DND-41 (cell line): ENCODE measurements around the gene PRXL2B.

Source experiments
- ATAC-seq: fragments of 200-7000 bp; cut with Tn5 transposase; 3 replicates; pipeline ENCODE4 v1.9.1; 2021; ENCODE audit warnings: low read depth; ENCODE audit not compliant: insufficient read depth
- DNase-seq: peaks from one replicate; pipeline ENCODE4 v3.0.0-alpha.2; 2020
- H2AFZ ChIP-seq: 2 replicates; pipeline ENCODE4 v1.6.0; 2012; ENCODE audit warnings: low read depth, low read length
- H3K27ac ChIP-seq: 2 replicates; pipeline ENCODE4 v1.5.1; 2012; ENCODE audit warnings: low read length, inconsistent platforms
- H3K27me3 ChIP-seq: fragments of 200-600 bp; sonication (generic); 2 replicates; pipeline ENCODE4 v1.6.0; 2012; ENCODE audit warnings: low read length, mild to moderate bottlenecking, inconsistent platforms; ENCODE audit not compliant: insufficient read depth, poor library complexity
- H3K36me3 ChIP-seq: 2 replicates; pipeline ENCODE4 v1.5.1; 2012; ENCODE audit warnings: low read length, inconsistent platforms; ENCODE audit not compliant: insufficient read depth
- H3K4me1 ChIP-seq: 2 replicates; pipeline ENCODE4 v1.5.1; 2012; ENCODE audit warnings: mild to moderate bottlenecking, low read length; ENCODE audit not compliant: insufficient read depth
- H3K4me2 ChIP-seq: 2 replicates; pipeline ENCODE4 v1.6.0; 2012; ENCODE audit warnings: mild to moderate bottlenecking, moderate library complexity, low read length, inconsistent platforms; ENCODE audit not compliant: insufficient read depth
- H3K4me3 ChIP-seq, 2 experiments: fragments of 200-600 bp in 1 of 2; shearing (Covaris generic) in 1 of 2; 2 replicates each; pipeline ENCODE4 v1.5.1; 2012 to 2016; ENCODE audit warnings: inconsistent platforms in 2 of 2, low read length in 2 of 2, mild to moderate bottlenecking in 2 of 2, low read depth in 1 of 2, moderate library complexity in 1 of 2
- H3K79me2 ChIP-seq: 2 replicates; pipeline ENCODE4 v1.6.0; 2012; ENCODE audit warnings: low read length, inconsistent platforms; ENCODE audit not compliant: insufficient read depth
- H3K9ac ChIP-seq: 2 replicates; pipeline ENCODE4 v1.6.0; 2012; ENCODE audit warnings: low read depth, mild to moderate bottlenecking, inconsistent platforms, low read length, moderate library complexity
- H3K9me3 ChIP-seq: 2 replicates; pipeline ENCODE4 v1.5.1; 2012; ENCODE audit warnings: low read length, moderate library complexity, mild to moderate bottlenecking, inconsistent platforms; ENCODE audit not compliant: insufficient read depth, severe bottlenecking
- H4K20me1 ChIP-seq: 2 replicates; pipeline ENCODE4 v1.6.0; 2012; ENCODE audit warnings: low read length; ENCODE audit not compliant: insufficient read depth
- EZH2 ChIP-seq: IDR thresholded peaks from 3 replicates; pipeline ENCODE4 v1.6.1; 2012; ENCODE audit warnings: borderline replicate concordance, low read depth, mild to moderate bottlenecking, moderate library complexity, low read length, inconsistent platforms; ENCODE audit not compliant: severe bottlenecking
- TF ChIP-seq, protein P1 (sequence below): IDR thresholded peaks from 2 replicates; pipeline ENCODE4 v1.5.1; 2012; ENCODE audit warnings: borderline replicate concordance, low read length, moderate library complexity, mild to moderate bottlenecking; ENCODE audit not compliant: poor library complexity, severe bottlenecking; ENCODE audit errors: extremely low read depth

The PRXL2B gene

GRCh38 chr1:2627746-2628145 is 41.2 kb downstream of the PRXL2B start:
- no peak overlapping the region for H3K27ac ChIP-seq
- no peak overlapping the region for H3K4me3 ChIP-seq
- H3K79me2 ChIP-seq = no peaks in the 10 kb centered on the region
- H3K27me3 ChIP-seq = no peaks in the 10 kb centered on the region
- no peak for ATAC-seq
- peaks cover 5% of the 10 kb centered on the region for H3K9me3 ChIP-seq
- TF ChIP-seq EZH2 = no peak
- TF ChIP-seq, protein P1, sequence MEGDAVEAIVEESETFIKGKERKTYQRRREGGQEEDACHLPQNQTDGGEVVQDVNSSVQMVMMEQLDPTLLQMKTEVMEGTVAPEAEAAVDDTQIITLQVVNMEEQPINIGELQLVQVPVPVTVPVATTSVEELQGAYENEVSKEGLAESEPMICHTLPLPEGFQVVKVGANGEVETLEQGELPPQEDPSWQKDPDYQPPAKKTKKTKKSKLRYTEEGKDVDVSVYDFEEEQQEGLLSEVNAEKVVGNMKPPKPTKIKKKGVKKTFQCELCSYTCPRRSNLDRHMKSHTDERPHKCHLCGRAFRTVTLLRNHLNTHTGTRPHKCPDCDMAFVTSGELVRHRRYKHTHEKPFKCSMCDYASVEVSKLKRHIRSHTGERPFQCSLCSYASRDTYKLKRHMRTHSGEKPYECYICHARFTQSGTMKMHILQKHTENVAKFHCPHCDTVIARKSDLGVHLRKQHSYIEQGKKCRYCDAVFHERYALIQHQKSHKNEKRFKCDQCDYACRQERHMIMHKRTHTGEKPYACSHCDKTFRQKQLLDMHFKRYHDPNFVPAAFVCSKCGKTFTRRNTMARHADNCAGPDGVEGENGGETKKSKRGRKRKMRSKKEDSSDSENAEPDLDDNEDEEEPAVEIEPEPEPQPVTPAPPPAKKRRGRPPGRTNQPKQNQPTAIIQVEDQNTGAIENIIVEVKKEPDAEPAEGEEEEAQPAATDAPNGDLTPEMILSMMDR = no peak
- H3K4me1 ChIP-seq = no peaks in the 10 kb centered on the region
- no peak overlapping the region for H3K4me2 ChIP-seq
- no peak overlapping the region for H3K9ac ChIP-seq
- no peak overlapping the region for H2AFZ ChIP-seq
- no peak for DNase-seq
- no peaks in the 10 kb centered on the region for H3K36me3 ChIP-seq
- no peaks in the 10 kb centered on the region for H4K20me1 ChIP-seq

DNA sequence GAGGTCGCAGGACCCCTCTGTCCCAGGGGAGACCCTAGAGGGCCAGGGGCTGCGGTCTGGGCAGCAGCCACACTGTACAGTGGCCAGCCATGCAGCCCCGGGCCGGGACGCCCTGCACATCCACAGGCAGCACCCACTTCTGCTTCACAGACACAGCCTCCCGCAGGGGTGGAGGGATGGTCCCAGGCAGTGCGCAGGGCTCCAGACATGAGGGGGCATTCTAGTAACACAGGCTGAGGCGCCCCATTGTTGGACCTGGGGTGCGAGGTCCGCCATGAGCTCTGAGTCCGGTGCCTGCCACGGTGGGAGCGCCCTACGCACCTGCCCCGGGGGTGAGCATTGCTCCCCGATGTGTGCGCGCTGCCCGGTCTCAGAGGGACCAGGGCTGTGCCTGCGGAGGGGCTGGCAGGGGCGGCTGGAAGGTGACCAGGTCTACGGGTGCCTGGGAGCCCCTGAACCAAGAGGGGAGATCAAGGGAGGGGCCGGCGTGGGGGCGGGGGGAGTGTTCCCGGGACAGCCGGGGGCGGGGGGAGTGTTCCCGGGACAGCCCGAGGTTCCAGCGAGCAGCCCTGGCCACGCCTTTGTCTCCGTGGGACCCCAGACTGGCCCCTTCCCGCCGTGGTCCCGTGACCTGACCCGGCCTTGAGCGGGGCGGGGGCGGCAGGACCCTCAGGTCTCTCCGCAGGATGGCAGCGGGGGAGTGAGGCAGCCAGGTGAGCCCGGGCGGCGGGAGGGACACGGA is 41.8 kb downstream of the PRXL2B start:
- no peak overlapping the region for H3K27ac ChIP-seq
- no peaks in the 10 kb centered on the region for H3K4me1 ChIP-seq
- no peak overlapping the region for H2AFZ ChIP-seq
- no peak overlapping the region for H3K9ac ChIP-seq
- H3K4me2 ChIP-seq = no peak overlapping the region
- DNase-seq = no peak
- peaks cover 5% of the 10 kb centered on the region for H3K9me3 ChIP-seq
- H3K27me3 ChIP-seq = no peaks in the 10 kb centered on the region
- H3K79me2 ChIP-seq = no peaks in the 10 kb centered on the region
- no peak overlapping the region for H3K4me3 ChIP-seq
- no peak for TF ChIP-seq EZH2
- TF ChIP-seq, protein P1 = no peak
- no peaks in the 10 kb centered on the region for H3K36me3 ChIP-seq
- no peak for ATAC-seq
- H4K20me1 ChIP-seq = no peaks in the 10 kb centered on the region

GRCh38 chr1:2628933-2629626 is 42.5 kb downstream of the PRXL2B start:
- H3K27ac ChIP-seq = no peak overlapping the region
- DNase-seq (no peak), ATAC-seq (no peak)
- no peaks in the 10 kb centered on the region for H3K79me2 ChIP-seq
- H3K36me3 ChIP-seq = no peaks in the 10 kb centered on the region
- H2AFZ ChIP-seq = no peak overlapping the region
- TF ChIP-seq EZH2 = no peak
- TF ChIP-seq, protein P1 = no peak
- no peaks in the 10 kb centered on the region for H3K4me1 ChIP-seq
- H3K9me3 ChIP-seq = peaks cover 5% of the 10 kb centered on the region
- no peak overlapping the region for H3K4me2 ChIP-seq
- H3K4me3 ChIP-seq = no peak overlapping the region
- H4K20me1 ChIP-seq = no peaks in the 10 kb centered on the region
- H3K27me3 ChIP-seq = no peaks in the 10 kb centered on the region
- H3K9ac ChIP-seq = no peak overlapping the region
